Measurements from ENCODE around the gene NPAS3.

GRCh38 chr14:33120341-33120740, 181.7 kb downstream of the NPAS3 start:
- TF ChIP-seq CTCF (IDR thresholded peaks at IDR 0.05) (no peak), POLR2A (IDR thresholded peaks at IDR 0.05) (no peak)
